ENCODE data around the gene MLX.

DNA sequence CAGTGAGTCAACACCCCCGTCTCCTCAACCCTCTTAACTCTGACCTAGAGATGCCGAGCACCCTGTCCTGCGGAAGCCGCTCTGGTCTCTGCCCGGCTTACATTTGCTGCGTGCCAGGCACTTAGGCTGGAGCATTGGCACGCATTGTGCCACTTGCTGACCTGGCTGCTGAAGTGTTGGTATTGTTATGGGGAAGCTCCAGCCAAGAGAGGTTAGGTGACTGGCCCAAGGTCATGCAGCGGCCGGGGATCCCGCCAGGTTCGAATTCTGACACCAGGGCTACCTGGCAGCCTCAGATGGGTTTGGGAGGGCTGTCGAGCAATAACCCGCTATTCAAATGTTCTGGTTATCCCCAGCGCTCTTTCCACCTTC lies 19.2 kb upstream of the MLX start:
- TF ChIP-seq, protein P1, sequence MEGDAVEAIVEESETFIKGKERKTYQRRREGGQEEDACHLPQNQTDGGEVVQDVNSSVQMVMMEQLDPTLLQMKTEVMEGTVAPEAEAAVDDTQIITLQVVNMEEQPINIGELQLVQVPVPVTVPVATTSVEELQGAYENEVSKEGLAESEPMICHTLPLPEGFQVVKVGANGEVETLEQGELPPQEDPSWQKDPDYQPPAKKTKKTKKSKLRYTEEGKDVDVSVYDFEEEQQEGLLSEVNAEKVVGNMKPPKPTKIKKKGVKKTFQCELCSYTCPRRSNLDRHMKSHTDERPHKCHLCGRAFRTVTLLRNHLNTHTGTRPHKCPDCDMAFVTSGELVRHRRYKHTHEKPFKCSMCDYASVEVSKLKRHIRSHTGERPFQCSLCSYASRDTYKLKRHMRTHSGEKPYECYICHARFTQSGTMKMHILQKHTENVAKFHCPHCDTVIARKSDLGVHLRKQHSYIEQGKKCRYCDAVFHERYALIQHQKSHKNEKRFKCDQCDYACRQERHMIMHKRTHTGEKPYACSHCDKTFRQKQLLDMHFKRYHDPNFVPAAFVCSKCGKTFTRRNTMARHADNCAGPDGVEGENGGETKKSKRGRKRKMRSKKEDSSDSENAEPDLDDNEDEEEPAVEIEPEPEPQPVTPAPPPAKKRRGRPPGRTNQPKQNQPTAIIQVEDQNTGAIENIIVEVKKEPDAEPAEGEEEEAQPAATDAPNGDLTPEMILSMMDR (IDR thresholded peaks at IDR 0.05): no peak
- peak in 1 of 3 donors; percentile 16 for TF ChIP-seq POLR2A (IDR thresholded peaks at IDR 0.05)
